ENCODE results near the gene LAMTOR2.
A peak's percentile ranks its signal among the peaks of the same experiment; 100 is the strongest.
"Not testable (repeated sequence)": the region's sequence is repeated elsewhere in the genome, so short reads cannot be mapped to it uniquely, and the experiment has no call there.

LAMTOR2 gene

GRCh38 chr1:156052862-156053767 lies 1.5 kb upstream of the LAMTOR2 start:
- DNase-seq (ENCODE audit: low read depth in 2 of 2) = peak; percentile 44 to 64

DNA sequence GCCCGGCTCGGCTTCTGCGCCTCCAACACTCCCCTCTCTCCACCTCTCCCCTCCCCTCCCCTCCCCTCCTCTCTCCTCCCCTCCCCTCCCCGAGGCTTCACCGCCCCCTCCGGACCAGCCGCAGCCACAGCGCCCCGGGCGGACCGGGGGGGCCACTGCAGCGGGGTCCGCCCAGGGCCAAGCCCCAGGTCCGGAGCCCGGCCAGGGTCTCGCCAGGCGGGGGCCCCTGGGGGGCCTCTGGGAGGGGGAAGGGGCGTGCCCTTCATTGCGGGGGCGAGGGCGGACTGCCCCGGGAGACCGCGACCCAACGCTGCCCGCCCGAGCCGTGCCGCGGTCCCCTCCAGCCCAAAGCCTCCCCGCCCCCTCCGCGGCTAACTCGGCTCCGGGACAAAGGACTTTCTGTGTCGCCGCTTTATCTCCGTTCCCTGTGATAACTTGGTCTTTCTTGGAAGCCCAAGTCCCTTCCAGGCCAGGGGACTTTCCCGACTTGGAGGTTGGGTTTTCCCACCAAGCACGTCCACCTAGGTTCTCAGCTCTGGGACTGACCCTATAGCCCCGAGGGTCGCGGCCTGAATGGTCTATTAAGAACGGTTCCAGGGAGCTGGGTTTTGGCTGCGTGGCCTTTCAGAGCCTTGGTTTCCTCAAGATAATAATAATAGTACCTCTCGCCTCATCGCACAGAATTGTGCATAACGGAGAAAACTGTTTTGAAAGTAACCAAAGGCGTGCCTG lies 648 bp upstream of the LAMTOR2 start, which contains the start of gene UBQLN4:
UBQLN4 (minus strand) TSS at position 31 of the 732 bp plus-strand sequence. CDS start 97 bp downstream, outside the sequence.
- peak; percentile 72 to 79 for DNase-seq (ENCODE audit: low read depth in 2 of 2)

DNA sequence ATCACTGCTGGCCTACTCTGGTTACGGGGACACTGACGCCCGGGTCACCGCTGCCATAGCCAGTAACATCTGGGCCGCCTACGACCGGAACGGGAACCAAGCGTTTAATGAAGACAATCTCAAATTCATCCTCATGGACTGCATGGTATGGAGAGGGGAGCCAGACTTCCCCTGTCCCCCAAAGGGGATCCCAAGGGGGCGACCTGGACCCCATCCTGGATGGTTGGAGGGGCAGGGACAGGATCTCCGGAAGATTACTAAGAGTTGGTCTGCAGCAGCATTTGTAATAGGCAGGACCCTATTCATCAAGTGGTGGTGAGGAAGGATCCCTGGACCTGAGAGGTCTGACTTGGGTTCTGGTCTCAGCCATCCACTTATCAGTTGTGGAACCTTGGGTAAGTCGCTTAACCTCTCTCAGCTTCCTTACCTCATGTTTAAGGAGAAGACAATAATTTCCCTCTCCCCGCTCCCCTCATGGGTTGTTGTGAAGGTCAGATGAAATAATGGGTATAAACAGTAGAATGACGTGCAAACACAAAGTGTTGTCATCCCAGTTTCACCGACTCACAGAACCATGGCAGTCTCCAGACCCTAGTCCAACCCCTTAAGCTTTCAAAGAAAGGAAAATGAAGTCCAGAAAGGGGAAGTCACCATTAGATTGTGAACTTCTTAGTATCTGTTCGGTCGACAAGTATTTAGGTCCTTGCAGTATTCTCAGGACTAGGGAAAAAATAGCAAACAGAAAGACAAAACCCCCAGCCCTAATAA lies 883 bp downstream of the LAMTOR2 start:
- DNase-seq (ENCODE audit: low read depth in 2 of 2) = peak in 1 of 2 experiments; percentile 10

DNA sequence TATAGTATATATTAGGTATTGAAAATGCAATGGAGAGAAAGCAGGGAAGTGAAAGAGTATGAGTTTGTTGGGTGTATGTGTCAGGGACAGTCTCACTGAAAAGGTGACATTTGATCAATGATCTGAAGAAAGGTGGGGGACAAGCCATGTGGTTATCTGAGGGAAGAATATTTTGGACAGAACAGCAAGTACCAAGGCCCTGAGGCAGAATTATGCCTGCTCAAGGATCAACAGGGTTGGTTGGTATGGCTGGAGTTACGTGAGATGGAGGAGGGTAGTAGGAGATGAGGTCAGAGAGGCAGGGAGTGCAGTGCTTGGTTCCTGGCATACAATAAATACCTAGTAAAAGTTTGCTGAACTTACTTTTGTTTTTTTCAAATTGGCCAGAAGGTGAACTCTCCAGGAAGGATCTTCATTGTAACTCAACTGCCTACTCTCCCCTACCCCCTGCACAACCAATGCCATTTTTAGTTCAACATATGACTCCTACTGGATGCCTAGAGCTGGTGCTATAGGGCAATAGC lies 1.8 kb downstream of the LAMTOR2 start:
- no peak for DNase-seq (ENCODE audit: low read depth in 2 of 2)

DNA sequence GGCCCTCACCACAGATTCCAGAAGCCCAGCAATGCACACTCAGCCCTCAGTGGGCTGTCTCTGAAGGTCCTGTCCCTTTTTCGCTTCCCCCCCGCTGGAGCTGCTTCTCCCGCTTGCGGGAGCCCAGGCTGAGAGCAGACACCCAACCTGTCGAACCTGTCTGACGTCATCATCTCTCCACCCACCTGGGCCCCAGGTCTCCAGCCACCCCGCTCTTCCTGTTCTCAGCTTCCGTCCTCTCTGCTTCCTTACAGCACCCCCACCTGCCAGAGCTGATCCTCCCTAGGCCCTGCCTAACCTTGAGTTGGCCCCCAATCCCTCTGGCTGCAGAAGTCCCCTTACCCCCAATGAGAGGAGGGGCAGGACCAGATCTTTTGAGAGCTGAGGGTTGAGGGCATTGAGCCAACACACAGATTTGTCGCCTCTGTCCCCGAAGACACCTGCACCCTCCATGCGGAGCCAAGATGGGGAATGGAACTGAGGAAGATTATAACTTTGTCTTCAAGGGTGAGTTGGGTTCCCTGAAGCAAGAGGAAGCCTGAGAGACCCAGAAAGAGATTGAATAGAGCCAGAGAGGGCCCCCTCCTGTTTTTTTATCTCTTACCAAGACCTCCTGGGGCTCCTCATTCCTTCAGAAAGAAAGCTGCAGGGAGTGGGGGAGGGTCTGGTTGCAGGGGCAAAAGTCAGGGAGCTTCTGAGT lies 6.5 kb downstream of the LAMTOR2 start, which contains the start of gene RAB25:
RAB25 (plus strand) TSS at position 224 of the 700 bp plus-strand sequence; CDS start at position 465, 241 bp downstream.
- DNase-seq (ENCODE audit: low read depth in 2 of 2) = no peak

DNA sequence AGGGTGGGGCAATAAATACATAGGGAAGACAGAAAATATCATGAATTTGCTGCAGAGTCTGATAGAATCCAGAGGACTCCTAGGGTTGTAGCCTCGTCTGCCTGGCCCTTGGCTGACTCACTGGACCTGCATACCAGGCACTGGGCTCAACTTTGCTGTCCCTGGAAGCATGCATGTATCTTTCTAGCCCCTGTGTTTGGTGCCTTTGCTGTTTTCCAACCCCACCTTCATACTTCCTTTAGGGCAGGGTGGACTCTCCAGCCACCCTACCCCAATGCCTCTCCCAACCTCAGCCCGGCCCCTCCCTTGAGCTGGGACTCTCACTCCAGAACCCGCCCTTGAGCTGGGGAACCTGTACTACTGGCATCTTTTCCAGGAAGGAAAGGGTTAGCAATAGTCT lies 7.6 kb downstream of the LAMTOR2 start:
- DNase-seq (ENCODE audit: low read depth in 2 of 2) = no peak

- DNase-seq (ENCODE audit: low read depth in 2 of 2) = no peak
Observed at GRCh38 chr1:156063997-156064285, 9.4 kb downstream of the LAMTOR2 start.

DNA sequence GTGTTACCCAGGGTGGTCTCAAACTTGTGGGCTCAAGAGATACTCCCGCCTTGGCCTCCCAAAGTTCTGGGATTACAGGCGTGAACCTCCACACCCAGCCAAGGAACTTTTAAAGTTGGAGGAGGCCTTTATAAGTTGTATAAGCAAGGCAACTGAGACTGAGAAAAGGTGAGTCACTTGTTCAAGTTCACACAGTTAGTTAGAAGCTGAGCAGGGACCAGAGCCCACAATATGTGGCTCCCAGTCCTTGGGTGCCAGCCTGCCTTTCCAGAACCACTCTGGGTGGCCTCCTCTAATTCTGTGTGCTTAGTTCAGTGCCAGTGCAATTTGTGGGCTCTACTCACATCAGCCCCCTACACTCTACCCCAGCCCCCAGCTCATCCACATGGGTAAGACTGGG lies 10.0 kb downstream of the LAMTOR2 start:
- no peak for DNase-seq (ENCODE audit: low read depth in 2 of 2)

GRCh38 chr1:156065212-156065611 lies 10.6 kb downstream of the LAMTOR2 start:
- DNase-seq (ENCODE audit: low read depth in 2 of 2) = no peak

DNA sequence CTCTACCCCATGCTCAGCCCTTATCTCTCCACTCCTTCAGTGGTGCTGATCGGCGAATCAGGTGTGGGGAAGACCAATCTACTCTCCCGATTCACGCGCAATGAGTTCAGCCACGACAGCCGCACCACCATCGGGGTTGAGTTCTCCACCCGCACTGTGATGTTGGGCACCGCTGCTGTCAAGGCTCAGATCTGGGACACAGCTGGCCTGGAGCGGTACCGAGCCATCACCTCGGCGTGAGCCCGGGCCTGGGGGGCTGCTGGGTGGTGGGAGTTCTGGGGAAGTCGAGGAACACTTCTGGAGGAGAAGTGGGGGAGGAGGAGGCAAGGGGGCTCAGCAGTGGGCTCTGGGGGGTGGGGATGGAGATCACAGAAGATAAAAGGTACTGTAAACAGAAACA lies 11.3 kb downstream of the LAMTOR2 start:
- DNase-seq (ENCODE audit: low read depth in 2 of 2) = no peak

DNA sequence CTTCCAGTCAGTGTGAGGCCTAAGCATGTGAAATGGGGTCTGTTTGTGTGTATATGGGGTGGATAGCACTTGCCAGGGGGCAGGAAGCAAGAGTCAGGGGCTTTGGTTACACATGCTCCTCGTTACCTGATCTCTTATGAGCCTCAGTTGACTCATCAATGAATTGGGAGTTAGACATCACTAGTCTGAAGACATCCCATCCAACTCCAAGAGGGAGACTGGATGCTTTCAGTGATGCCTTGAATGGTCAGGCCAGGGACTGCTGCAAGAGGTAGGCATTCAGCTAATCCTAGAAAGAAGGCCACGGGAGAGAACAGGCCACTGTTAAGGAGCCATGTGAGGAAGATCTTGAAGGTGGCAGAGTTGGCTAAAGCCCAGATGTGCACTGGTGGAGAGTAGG lies 12.7 kb downstream of the LAMTOR2 start:
- no peak for DNase-seq (ENCODE audit: low read depth in 2 of 2)

DNA sequence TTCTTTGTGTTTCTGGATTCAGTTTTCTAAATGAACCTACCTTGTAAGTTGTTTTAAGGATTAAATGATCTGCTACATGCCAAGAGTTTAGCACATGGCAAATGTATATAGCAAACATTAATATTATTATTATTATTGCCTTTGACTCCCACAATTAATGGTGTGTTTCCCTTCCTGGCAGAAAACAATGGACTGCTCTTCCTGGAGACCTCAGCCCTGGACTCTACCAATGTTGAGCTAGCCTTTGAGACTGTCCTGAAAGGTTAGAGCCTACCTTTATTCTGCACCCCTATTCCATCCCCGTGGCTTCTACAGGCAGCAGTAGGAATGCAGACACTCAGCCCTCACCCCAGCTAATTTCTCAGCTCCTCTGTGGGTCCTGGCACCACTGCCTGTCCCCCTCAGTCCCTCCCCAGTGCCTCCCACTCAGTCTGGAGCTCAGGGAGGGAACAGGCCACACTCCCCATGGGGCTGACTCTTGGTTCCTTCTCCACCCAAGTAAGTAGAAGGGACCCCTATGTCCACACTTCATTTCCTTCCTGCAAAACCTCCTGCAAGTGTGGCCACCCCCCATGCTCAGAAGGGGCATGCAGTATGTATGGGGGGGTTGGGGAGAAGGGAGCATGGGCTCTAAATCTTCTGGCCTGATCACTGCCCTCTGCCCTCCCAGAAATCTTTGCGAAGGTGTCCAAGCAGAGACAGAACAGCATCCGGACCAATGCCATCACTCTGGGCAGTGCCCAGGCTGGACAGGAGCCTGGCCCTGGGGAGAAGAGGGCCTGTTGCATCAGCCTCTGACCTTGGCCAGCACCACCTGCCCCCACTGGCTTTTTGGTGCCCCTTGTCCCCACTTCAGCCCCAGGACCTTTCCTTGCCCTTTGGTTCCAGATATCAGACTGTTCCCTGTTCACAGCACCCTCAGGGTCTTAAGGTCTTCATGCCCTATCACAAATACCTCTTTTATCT lies 15.2 kb downstream of the LAMTOR2 start:
- DNase-seq (ENCODE audit: low read depth in 2 of 2) = no peak

DNA sequence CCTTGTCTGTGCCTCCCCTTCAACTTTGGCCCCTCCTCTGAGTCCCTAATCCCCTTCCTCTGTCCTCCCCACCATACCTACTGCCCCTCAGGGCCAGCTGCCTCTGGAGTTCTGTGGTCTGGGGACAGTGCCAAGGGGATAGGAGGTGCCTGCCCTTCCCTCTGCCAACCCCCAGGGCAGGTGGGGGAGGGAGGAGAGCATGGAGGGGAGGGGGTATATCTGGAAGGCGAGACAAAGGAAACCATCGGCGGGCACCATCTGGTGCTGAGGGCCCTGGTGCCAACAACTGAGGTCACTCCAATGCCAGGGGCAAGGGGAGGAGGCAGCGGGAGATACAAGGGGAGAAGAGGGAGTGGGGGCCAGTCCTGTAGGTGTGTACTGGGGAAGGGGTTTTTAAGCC lies 16.0 kb downstream of the LAMTOR2 start:
- no peak for DNase-seq (ENCODE audit: low read depth in 2 of 2)

DNA sequence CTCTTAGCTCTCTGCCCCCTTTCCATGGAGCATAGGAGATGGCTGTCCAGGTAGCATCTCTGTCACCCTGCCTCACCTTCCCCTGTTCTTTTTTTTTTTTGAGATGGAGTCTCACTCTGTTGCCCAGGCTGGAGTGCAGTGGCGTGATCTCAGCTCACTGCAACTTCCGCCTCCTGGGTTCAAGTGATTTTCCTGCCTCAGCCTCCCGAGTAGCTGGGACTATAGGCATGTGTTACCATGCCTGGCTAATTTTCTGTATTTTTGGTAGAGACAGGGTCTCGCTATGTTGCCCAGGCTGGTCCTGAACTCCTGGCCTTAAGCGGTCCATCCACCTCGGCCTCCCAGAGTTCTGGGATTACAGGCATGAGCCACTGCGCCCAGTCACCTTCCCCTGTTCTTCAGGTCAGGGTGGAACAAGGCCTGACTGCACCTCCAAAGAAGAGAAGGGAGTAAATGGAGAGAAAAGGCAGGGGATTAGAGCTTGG lies 16.8 kb downstream of the LAMTOR2 start:
- not testable (repeated sequence) for DNase-seq (ENCODE audit: low read depth in 2 of 2)

DNA sequence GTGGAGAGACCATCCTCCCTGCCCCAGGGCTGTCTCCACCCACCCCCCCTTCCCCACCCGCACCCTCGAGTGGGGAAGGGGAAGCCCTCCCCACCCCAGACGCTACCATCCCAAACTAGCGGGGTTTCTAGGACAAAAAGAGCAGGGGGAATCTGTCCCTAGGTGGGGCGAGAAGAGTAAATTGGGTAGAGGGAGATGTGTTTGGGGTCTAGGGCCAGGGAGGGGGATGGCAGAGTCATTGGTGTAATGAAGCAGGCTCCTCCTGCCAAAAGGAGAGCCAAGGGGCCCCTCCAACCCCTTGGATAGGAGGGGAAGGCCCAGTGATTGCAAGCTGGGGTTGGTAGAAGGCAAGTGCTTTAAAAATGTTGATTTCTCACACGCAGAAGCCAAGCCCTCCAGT lies 17.7 kb downstream of the LAMTOR2 start:
- DNase-seq (ENCODE audit: low read depth in 2 of 2) = no peak

GRCh38 chr1:156073110-156073687 lies 18.6 kb downstream of the LAMTOR2 start:
- DNase-seq (ENCODE audit: low read depth in 2 of 2) = no peak

DNA sequence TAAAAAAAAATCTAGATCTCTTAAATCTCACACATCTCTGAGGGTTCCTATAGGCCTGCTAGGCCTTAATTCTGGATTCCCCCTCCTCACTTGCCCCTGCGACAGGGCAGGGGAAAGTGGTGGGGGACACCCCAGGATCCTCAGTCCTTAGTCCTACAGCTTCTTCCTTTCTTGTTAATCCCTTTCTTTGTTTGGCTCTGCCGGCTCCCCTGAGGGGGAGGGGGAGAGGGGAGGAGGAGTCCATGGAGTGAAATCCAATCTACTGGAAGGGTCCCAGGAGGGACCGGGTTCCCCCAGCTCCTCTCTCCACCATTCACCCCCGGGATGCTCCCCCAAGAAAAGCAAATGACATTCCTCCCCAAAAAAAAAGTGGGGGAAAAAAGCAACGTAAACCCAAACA lies 19.2 kb downstream of the LAMTOR2 start:
- no peak for DNase-seq (ENCODE audit: low read depth in 2 of 2)

GRCh38 chr1:156074661-156075060 lies 20.1 kb downstream of the LAMTOR2 start:
- DNase-seq (ENCODE audit: low read depth in 2 of 2) = no peak

DNA sequence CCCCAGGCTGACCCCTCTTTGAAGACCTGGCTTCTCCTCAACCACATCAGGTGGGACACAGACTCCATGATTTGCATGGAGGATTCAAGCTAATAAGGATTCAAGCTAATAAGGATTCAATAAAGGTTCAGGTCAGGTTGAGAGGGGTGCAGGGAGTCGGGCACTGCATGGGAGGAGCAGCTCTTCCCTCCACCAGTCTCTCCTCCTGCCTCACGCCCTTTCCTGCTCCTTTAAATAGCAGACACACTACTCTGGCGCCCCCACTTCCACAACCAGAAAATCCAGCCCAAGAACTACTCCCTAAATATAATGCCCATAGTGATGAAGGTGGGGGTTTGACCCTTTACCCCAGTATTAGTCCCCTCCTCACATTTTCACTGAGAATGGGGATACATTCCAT lies 20.6 kb downstream of the LAMTOR2 start:
- DNase-seq (ENCODE audit: low read depth in 2 of 2) = no peak

- DNase-seq (ENCODE audit: low read depth in 2 of 2) = no peak
Observed at GRCh38 chr1:156075775-156076204, 21.2 kb downstream of the LAMTOR2 start.
